PC-3 (cell line): ENCODE results near the gene KLHL25. TPM values are rescaled to one million over a fixed set of nuclear protein-coding genes. Genes with fewer than 3 reads are reported as not detected.

Source experiments
- ATAC-seq: fragments of 200-7000 bp; cut with Tn5 transposase; 2 replicates; pipeline ENCODE4 v1.9.1; 2020; ENCODE audit warnings: mild to moderate bottlenecking, moderate library complexity
- BruUV-seq: library from RNA; stranded (reverse); fragments of 400-500 nt; replicated peaks from 2 replicates; lab custom pipeline; 2021; lab: Mats Ljungman, UMichigan
- CTCF ChIA-PET: fragments of 300-600 bp; sonication (Branson Sonifier 250); formaldehyde crosslinking; loops from one replicate; lab custom pipeline; 2022; ENCODE audit warnings: antibody characterized with exemption; lab: Charles Lee
- POLR2A ChIA-PET: fragments of 300-600 bp; sonication (Branson Sonifier 250); formaldehyde crosslinking; loops from one replicate; lab custom pipeline; 2022; ENCODE audit warnings: antibody characterized with exemption; ENCODE audit not compliant: unreplicated experiment; lab: Charles Lee
- DNase-seq: peaks from one replicate; pipeline ENCODE4 v3.0.0-alpha.2; 2015
- H2AFZ ChIP-seq: fragments of 300-600 bp; sonication (generic); 2 replicates; pipeline ENCODE4 v1.6.0; 2016; ENCODE audit warnings: antibody characterized with exemption, low read length
- H3F3A ChIP-seq: fragments of 300-600 bp; sonication (generic); one replicate; pipeline ENCODE4 v1.6.0; 2017; ENCODE audit warnings: antibody characterized with exemption, low read length, control low read depth, mild to moderate bottlenecking; ENCODE audit not compliant: unreplicated experiment
- H3K27ac ChIP-seq: fragments of 300-600 bp; sonication (generic); 2 replicates; pipeline ENCODE4 v1.5.1; 2016; ENCODE audit warnings: mild to moderate bottlenecking, low read length
- H3K27me3 ChIP-seq: fragments of 300-600 bp; sonication (generic); 2 replicates; pipeline ENCODE4 v1.6.1; 2016; ENCODE audit warnings: low read length, mixed read lengths
- H3K36me3 ChIP-seq: fragments of 300-600 bp; sonication (generic); 2 replicates; pipeline ENCODE4 v1.6.1; 2016; ENCODE audit warnings: low read depth, mixed run types, low read length, mixed read lengths
- H3K4me1 ChIP-seq: fragments of 300-600 bp; sonication (generic); 2 replicates; pipeline ENCODE4 v1.5.1; 2016; ENCODE audit warnings: low read length; ENCODE audit not compliant: insufficient read depth
- H3K4me2 ChIP-seq: fragments of 300-600 bp; sonication (generic); 2 replicates; pipeline ENCODE4 v1.6.0; 2016; ENCODE audit warnings: low read length
- H3K4me3 ChIP-seq: fragments of 300-600 bp; sonication (generic); 2 replicates; pipeline ENCODE4 v1.5.1; 2016; ENCODE audit warnings: mild to moderate bottlenecking, low read length, mixed read lengths
- H3K79me2 ChIP-seq: fragments of 300-600 bp; sonication (generic); 2 replicates; pipeline ENCODE4 v1.6.1; 2017; ENCODE audit warnings: low read length, mixed read lengths
- H3K9ac ChIP-seq: fragments of 300-600 bp; sonication (generic); 2 replicates; pipeline ENCODE4 v1.6.0; 2016; ENCODE audit warnings: mild to moderate bottlenecking, low read length
- H3K9me2 ChIP-seq: fragments of 300-600 bp; sonication (generic); replicated peaks from 2 replicates; pipeline ENCODE4 v1.6.1; 2016; ENCODE audit warnings: mixed run types, low read length, mixed read lengths
- H3K9me3 ChIP-seq: fragments of 300-600 bp; sonication (generic); 2 replicates; pipeline ENCODE4 v1.6.1; 2016; ENCODE audit warnings: low read length, mixed read lengths
- H4K20me1 ChIP-seq: fragments of 300-600 bp; sonication (generic); 2 replicates; pipeline ENCODE4 v1.6.1; 2016; ENCODE audit warnings: low read length, mixed read lengths
- EZH2 ChIP-seq: fragments of 300-600 bp; sonication (generic); IDR thresholded peaks from one replicate; pipeline ENCODE4 v1.6.1; 2017; ENCODE audit warnings: antibody characterized with exemption, mild to moderate bottlenecking, low read length; ENCODE audit not compliant: unreplicated experiment
- EZH2phosphoT487 ChIP-seq: fragments of 300-600 bp; sonication (generic); IDR thresholded peaks from 2 replicates; pipeline ENCODE4 v1.6.1; 2018; ENCODE audit warnings: mild to moderate bottlenecking, antibody characterized with exemption, low read length, borderline replicate concordance
- intact Hi-C: fragments of 100-400 bp; cut with micrococcal nuclease; formaldehyde crosslinking; loops from 2 replicates; pipeline ENCODE4 v1.9.0; 2023
- total RNA-seq: library from RNA; depleted of rRNA; stranded (reverse); fragments of >200 nt; gene quantifications from 2 replicates; pipeline ENCODE4 v1.2.3, GENCODE V29; 2014
- TF ChIP-seq, protein P1 (sequence below): fragments of 300-600 bp; sonication (generic); conservative IDR thresholded peaks from 2 replicates; pipeline ENCODE4 v1.5.1; 2017; ENCODE audit warnings: antibody characterized with exemption, low read depth, mild to moderate bottlenecking, low read length

The KLHL25 gene
- total RNA-seq, 1 experiment from 2014 or later, result 7.2 TPM

DNA sequence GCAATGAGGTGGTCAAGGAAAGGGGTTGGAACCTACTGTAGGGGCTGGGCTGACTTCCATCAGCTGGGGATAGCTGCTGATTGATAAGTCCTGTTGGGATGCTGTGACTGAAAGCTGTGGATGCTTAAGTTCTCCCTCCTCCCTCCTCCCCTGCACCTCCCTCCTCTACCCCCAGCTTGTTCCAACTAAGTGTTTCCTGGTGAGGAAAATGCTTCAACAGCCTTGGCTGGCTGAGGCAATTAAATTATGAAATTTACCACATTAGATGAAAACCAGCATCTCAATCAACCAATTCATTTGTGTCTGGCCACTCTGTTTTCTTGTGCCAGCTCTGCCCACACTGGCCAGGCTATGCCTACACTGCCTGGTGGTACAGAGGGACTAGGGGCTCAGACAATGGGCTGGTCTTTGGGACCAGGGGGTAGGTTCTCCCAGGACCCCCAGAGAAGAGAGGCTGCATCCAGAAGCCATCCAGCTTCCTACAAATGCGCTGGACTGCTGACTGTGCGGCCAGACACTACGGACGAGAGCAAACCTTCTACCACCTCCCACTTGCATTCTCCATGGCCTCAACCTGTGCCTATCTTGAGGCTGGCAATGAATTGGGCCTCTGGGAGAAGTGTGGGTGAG, 2.5 kb downstream of the KLHL25 start:
- TF ChIP-seq EZH2phosphoT487 (no peak), EZH2 (no peak)
- TF ChIP-seq, protein P1, sequence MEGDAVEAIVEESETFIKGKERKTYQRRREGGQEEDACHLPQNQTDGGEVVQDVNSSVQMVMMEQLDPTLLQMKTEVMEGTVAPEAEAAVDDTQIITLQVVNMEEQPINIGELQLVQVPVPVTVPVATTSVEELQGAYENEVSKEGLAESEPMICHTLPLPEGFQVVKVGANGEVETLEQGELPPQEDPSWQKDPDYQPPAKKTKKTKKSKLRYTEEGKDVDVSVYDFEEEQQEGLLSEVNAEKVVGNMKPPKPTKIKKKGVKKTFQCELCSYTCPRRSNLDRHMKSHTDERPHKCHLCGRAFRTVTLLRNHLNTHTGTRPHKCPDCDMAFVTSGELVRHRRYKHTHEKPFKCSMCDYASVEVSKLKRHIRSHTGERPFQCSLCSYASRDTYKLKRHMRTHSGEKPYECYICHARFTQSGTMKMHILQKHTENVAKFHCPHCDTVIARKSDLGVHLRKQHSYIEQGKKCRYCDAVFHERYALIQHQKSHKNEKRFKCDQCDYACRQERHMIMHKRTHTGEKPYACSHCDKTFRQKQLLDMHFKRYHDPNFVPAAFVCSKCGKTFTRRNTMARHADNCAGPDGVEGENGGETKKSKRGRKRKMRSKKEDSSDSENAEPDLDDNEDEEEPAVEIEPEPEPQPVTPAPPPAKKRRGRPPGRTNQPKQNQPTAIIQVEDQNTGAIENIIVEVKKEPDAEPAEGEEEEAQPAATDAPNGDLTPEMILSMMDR, result no peak
- Histone ChIP-seq H3F3A (no peaks in the 10 kb centered on the region), H3K4me2 (peak overlapping the region; percentile 99; the same call in 1 of the 2 replicates), H3K9me3 (no peaks in the 10 kb centered on the region), H4K20me1 (peaks cover 7% of the 10 kb centered on the region; the same call in 1 of the 2 replicates), H3K27me3 (no peaks in the 10 kb centered on the region), H3K4me3 (no peak overlapping the region), H3K4me1 (peaks cover 26% of the 10 kb centered on the region), H3K27ac (no peak overlapping the region), H3K36me3 (no peaks in the 10 kb centered on the region), H3K9me2 (no peaks in the 10 kb centered on the region), H2AFZ (no peak overlapping the region), H3K79me2 (peaks cover 68% of the 10 kb centered on the region), H3K9ac (no peak overlapping the region)
- intact Hi-C loops, result no loop called here
- ATAC-seq (no peak), DNase-seq (no peak)
- no TSS peak for BruUV-seq
- ChIA-PET POLR2A (no interaction called here), CTCF (no interaction called here)

DNA sequence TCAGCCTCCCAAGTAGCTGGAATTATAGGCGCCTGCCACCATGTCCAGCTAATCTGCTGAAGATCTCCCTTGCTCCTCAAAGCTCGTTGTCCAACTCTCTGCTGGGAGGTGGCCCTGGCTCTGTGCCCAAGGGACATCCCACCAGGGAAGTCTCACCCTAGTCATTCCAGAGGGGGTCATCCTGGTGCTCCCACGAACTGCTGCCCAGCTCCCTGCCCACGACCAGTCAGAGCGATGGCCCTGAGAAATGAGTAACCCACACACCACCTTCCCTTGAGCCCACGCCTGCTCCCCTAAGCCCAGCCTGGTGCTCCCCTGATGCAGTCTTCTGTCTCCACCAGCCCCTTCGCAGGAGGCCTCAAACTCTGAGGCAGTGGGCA, 5.2 kb downstream of the KLHL25 start:
- Histone ChIP-seq H3K79me2 (peaks cover 78% of the 10 kb centered on the region), H3F3A (no peaks in the 10 kb centered on the region), H4K20me1 (peaks cover 7% of the 10 kb centered on the region; the same call in 1 of the 2 replicates), H3K27me3 (no peaks in the 10 kb centered on the region), H3K9me3 (no peaks in the 10 kb centered on the region), H3K36me3 (no peaks in the 10 kb centered on the region), H3K4me3 (no peak overlapping the region), H3K27ac (no peak overlapping the region), H3K9ac (no peak overlapping the region), H3K9me2 (no peaks in the 10 kb centered on the region), H3K4me1 (peaks cover 44% of the 10 kb centered on the region), H2AFZ (no peak overlapping the region), H3K4me2 (no peak overlapping the region)
- CTCF ChIA-PET, result no interaction called here
- POLR2A ChIA-PET, result no interaction called here
- TF ChIP-seq EZH2phosphoT487 (no peak), EZH2 (no peak)
- TF ChIP-seq, protein P1, result no peak
- DNase-seq, result no peak
- BruUV-seq, result no TSS peak
- intact Hi-C loops, result no loop called here
- no peak for ATAC-seq

DNA sequence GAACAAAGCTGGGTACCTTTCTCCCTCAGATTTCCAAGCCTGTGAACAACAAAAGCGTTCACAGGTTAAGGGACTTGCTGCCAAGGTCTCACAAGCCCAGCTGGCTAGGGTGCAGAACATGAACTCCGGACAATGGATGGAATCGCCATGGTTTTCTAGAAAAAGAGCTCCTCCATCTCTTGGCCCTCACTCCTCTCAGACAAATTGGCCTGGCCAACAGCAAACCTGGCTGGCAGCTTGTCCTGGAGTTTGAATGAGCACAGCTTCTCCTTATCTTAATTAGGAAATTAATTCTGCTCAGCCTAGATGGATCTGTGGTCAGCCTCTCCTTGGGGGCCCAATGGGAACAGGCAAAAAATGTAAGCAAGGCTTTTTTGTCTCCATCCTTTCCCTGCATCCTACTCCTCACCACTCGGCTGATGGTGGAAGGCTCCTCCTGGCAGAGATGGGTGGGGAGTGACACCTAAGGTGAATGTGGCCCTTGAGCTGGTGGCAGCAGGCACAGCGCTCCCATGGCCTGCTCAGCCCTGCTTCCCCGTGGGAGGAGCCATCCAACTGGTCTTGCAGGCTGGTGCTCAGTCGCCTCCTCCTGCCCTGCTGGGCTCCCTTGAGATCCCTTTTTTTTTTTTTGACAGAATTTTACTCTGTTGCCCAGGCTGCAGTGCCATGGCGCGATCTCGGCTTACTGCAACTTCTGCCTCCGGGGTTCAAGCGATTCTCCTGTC, 5.8 kb downstream of the KLHL25 start:
- Histone ChIP-seq H3K4me3 (no peak overlapping the region), H4K20me1 (peaks cover 7% of the 10 kb centered on the region; the same call in 1 of the 2 replicates), H3K36me3 (no peaks in the 10 kb centered on the region), H3K27me3 (no peaks in the 10 kb centered on the region), H3K4me2 (no peak overlapping the region), H3K9me2 (no peaks in the 10 kb centered on the region), H3K9me3 (no peaks in the 10 kb centered on the region), H3K9ac (no peak overlapping the region), H3K79me2 (peaks cover 78% of the 10 kb centered on the region), H3K4me1 (peaks cover 45% of the 10 kb centered on the region), H3F3A (no peaks in the 10 kb centered on the region), H3K27ac (no peak overlapping the region), H2AFZ (no peak overlapping the region)
- ChIA-PET CTCF (no interaction called here), POLR2A (no interaction called here)
- intact Hi-C loops, result no loop called here
- TF ChIP-seq EZH2phosphoT487 (no peak), EZH2 (no peak)
- TF ChIP-seq, protein P1, result no peak
- DNase-seq (peak; percentile 19), ATAC-seq (no peak)
- BruUV-seq, result no TSS peak
